ENCODE data around the gene COL23A1.

The COL23A1 gene

DNA sequence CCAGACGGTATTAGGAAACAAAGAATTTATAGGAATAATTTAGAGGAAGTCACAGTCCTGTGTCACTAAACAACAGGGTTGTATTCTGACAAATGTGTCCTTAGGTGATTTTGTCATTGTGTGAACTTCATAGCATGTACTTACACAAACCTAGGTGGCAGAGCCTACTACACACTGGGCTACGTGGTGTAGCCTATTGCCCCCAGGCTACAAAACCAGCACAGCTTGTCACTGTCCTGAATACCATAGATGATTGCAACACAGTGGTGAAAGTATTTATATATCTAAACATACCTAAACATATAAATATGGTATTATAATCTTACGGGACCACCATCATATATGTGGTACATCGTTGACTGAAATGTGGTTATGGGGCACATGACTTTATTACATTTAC, 69.3 kb downstream of the COL23A1 start:
- Mint-ChIP-seq H3K9me3 (no peaks in the 10 kb centered on the region), H3K27ac (no peak overlapping the region), H3K27me3 (ENCODE audit: low read depth) (no peaks in the 10 kb centered on the region), H3K36me3 (ENCODE audit: low read depth) (no peaks in the 10 kb centered on the region), H3K4me3 (no peak overlapping the region), H3K4me1 (ENCODE audit: low read depth) (no peaks in the 10 kb centered on the region)

DNA sequence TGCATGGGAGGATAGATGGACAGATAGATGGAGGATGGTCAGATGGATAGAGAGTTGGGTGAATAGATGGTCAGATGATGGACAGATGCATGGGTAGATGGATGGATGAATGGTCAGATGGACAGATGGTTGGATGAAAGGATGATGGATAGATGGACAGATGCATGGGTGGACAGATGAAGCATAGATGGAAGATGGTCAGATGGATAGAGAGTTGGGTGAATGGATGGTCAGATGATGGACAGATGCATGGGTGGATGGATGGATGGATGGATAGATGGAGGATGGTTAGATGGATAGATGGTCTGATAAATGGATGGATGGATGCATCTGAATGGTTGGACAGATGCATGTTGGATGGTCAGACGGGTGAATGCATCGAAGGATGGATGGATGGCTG, 70.4 kb downstream of the COL23A1 start:
- H3K9me3 Mint-ChIP-seq = no peaks in the 10 kb centered on the region

DNA sequence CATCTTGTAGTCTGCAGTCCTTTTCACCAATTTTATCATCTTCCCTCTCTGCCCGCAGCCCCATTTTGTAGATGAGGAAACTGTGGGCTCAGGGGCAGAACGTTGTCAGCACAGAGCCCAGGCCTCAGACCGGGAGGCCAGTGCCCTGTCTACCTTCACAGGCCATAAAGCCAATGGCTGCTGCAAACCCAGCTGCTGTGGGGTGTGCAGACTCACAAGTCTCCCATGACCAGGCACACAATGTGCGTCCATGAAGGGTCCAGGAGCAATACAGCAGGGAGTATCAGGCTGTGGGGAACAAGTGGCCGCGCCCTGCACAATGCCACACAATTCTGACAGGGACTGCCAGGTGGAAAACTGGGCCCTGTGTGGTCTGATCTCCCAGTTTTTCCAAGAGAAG, 71.0 kb downstream of the COL23A1 start:
- Mint-ChIP-seq H3K27me3 (ENCODE audit: low read depth) (no peaks in the 10 kb centered on the region), H3K36me3 (ENCODE audit: low read depth) (no peaks in the 10 kb centered on the region)

More for the DNA sequence above, 70.4 kb downstream of the COL23A1 start:
- Mint-ChIP-seq H3K36me3 (ENCODE audit: low read depth) (no peaks in the 10 kb centered on the region), H3K27me3 (ENCODE audit: low read depth) (no peaks in the 10 kb centered on the region), H3K4me1 (ENCODE audit: low read depth) (no peaks in the 10 kb centered on the region), H3K27ac (no peak overlapping the region), H3K4me3 (no peak overlapping the region)

DNA sequence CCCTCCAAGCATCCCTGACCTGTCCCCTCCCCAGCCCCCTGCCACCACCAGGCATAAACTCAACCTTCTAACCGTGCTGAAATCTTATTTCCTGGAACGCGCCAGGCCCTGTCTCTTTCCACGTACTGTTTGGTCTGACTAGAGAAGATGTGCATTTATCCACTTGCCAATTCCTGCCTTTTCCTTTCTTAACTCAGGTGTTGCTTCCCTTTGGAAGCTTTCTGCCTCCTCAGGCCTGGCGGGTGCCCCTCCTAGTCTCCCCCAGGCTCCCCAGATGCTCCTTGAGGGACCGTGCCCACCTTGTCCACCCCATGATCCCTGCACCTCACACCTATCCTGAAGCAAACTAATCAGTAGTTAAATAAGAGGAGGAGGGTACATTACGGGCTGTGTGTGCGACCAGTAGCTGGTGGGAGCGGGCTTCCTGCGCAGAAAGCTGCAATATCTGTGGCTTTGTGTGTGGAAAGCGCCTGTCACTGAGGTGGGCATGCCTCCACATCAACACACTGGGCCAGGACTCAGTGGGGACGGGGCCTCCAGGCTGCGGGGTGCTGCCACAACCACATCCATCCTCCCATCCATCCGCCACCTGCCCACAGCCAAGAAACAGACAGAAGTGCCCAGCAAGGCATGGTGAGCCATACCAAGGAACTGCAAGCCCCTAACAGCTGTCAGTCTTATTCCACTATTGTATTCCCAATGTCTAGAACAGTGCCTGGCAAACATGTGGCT, 73.5 kb downstream of the COL23A1 start:
- Mint-ChIP-seq H3K27ac (no peak overlapping the region), H3K4me1 (ENCODE audit: low read depth) (no peaks in the 10 kb centered on the region), H3K9me3 (no peaks in the 10 kb centered on the region), H3K4me3 (no peak overlapping the region), H3K36me3 (ENCODE audit: low read depth) (no peaks in the 10 kb centered on the region), H3K27me3 (ENCODE audit: low read depth) (no peaks in the 10 kb centered on the region)

More for the DNA sequence above, 71.0 kb downstream of the COL23A1 start:
- Mint-ChIP-seq H3K27ac (no peak overlapping the region), H3K4me3 (no peak overlapping the region), H3K9me3 (no peaks in the 10 kb centered on the region), H3K4me1 (ENCODE audit: low read depth) (no peaks in the 10 kb centered on the region)

DNA sequence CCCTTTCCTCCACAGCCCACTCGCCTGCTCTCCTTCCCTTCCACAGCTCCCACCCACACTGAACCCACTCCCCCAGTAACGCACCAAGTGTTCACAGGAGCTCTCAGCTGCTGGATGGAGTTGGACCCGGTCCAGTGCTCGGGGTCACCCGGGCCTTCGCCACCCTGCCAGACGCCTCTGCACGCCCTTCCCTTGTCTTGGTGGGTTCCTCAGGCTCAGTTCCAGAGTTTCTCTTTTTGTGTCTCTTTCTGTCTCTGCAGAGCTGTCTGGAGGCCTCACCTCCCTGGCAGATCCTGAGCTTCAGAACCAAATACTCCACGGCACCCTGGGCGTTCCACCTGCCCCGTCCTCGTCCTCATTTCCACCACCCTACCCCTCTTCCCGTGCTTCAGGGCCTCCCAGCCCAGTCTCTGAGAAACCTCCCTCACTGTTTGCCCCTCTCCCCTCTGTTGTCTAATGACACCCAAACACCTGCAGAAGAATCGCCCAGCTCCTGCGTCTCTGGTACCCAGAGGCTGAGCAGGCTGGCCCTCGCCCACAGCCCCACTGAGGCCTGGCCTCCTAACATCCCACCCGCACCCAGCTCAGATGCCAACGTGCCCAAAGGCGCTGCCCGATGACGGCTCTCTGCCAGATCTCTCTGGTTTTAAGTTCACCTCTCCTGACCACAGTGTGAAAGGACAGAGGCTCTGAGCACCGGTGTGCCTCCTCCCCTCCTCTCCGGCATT, 74.3 kb downstream of the COL23A1 start:
- Mint-ChIP-seq H3K9me3 (no peaks in the 10 kb centered on the region), H3K36me3 (ENCODE audit: low read depth) (no peaks in the 10 kb centered on the region), H3K27me3 (ENCODE audit: low read depth) (no peaks in the 10 kb centered on the region), H3K27ac (no peak overlapping the region), H3K4me1 (ENCODE audit: low read depth) (no peaks in the 10 kb centered on the region), H3K4me3 (no peak overlapping the region)

DNA sequence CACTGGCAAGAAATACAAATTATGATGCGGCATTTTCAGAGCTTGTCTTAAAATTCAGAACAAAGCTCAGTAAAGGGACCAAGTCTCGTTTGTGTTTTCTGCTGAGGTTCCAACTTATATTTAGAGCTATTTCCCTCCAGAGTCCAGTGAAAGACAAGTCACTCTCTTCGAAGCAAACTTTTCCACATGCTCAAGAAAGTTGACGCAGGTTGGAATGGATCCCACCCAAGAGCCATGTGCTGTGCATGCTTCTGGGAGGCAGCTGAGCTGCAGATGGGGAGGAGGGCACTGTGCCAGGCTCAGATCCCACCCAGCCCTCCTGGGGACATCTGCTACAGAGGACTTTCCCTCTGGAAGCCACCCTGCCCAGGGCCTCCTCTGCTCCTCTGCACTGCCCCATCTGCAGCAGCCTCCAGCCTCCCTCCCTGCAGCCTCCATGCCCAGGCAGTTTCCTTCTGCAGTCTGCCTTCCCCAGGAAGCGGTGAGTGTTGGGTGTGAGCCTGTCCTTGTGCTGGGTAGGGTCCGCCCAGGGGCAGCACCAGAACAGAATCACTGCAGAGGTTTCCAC, 75.3 kb downstream of the COL23A1 start:
- Mint-ChIP-seq H3K4me1 (ENCODE audit: low read depth) (no peaks in the 10 kb centered on the region), H3K36me3 (ENCODE audit: low read depth) (no peaks in the 10 kb centered on the region), H3K27ac (no peak overlapping the region), H3K4me3 (no peak overlapping the region), H3K9me3 (no peaks in the 10 kb centered on the region), H3K27me3 (ENCODE audit: low read depth) (no peaks in the 10 kb centered on the region)

DNA sequence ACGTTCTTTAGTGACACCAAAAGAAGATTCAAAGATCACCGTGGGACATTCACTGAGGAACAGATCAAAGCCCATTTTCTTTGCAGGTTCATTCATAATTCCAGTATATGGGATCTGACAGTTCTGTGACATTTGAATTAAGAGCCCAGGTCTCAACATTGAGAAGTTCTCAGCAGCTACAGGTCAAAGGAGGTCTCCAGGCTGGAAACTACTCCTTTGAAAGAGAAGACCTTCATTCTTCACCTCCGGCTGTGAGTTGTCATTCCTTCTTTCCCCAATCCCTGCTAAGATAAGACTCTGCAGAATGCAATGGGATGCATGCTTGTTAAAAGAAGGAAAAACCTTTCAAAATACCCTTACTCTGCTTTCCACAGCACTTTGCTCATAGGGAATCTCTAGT, 79.0 kb downstream of the COL23A1 start:
- H3K9me3 Mint-ChIP-seq = no peaks in the 10 kb centered on the region
- no peaks in the 10 kb centered on the region for H3K4me1 Mint-ChIP-seq (ENCODE audit: low read depth)
- no peak overlapping the region for H3K27ac Mint-ChIP-seq
- no peak overlapping the region for H3K4me3 Mint-ChIP-seq
- no peaks in the 10 kb centered on the region for H3K36me3 Mint-ChIP-seq (ENCODE audit: low read depth)
- no peaks in the 10 kb centered on the region for H3K27me3 Mint-ChIP-seq (ENCODE audit: low read depth)

DNA sequence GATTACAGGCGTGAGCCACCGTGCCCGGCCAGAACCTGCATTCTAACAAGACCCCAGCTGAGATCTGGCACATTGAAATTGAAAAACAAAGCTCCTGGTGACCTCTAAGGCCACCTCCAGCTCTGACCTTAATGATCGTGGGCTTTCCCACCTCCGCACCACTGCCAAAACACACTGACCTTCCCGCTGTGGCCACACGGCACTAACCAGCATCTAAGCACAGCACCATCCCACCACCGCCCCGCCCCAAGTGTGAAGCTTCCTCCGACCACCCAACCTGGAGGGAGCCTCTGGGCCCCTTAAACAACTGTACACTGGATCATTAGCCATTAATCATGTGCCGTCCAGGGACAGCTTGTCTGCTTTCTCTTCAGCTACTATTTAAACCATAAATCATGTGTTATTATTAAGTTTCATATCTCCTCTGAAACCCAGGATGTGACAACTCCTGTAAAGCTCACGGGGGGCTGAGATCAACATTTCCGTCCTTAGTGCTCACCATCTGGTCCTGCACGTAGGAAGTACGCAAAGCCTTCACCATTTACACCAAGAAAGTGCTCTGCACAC, 80.6 kb downstream of the COL23A1 start:
- H3K4me3 Mint-ChIP-seq = no peak overlapping the region
- no peak overlapping the region for H3K27ac Mint-ChIP-seq
- no peaks in the 10 kb centered on the region for H3K4me1 Mint-ChIP-seq (ENCODE audit: low read depth)
- no peaks in the 10 kb centered on the region for H3K36me3 Mint-ChIP-seq (ENCODE audit: low read depth)
- H3K27me3 Mint-ChIP-seq (ENCODE audit: low read depth) = no peaks in the 10 kb centered on the region
- no peaks in the 10 kb centered on the region for H3K9me3 Mint-ChIP-seq

DNA sequence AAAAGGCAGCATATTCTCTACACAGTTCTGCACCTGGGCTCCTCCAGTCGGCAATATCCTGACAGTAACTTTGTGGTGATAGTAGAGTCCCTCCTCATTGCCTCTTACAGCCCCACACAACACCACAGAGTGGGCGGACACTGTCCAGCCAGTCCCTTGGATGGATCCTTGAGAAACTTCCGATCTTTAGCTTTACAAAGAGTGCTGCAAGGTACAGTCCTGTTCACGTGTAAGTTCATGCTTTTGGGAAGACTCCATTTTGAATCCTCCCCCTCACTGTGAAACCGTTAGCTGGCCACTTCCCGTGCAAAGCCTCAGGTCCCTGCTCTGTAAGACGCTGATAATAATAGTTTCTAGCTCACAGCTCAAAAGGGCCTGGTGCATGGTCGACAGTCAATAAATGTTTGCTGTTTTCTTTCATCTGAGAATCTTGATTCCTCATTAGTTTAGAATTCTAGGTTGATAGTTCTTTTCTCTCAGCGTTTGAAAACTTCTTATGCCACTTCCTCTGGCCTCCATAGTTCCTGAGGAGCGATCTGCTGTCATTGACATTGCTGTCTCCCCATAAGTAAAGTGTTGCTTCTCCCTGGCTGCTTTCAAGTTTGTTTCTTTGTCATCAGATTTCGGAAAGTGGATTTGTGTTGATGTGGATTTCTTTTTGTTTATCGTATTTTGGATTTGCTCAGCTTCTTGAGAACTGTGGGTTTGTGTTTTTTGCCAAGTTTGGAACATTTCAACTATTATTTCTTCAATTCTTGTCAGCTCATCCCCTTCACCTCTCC, 82.9 kb downstream of the COL23A1 start:
- Mint-ChIP-seq H3K4me3 (no peak overlapping the region), H3K27ac (no peak overlapping the region), H3K27me3 (ENCODE audit: low read depth) (no peaks in the 10 kb centered on the region), H3K36me3 (ENCODE audit: low read depth) (no peaks in the 10 kb centered on the region), H3K4me1 (ENCODE audit: low read depth) (no peaks in the 10 kb centered on the region), H3K9me3 (no peaks in the 10 kb centered on the region)

DNA sequence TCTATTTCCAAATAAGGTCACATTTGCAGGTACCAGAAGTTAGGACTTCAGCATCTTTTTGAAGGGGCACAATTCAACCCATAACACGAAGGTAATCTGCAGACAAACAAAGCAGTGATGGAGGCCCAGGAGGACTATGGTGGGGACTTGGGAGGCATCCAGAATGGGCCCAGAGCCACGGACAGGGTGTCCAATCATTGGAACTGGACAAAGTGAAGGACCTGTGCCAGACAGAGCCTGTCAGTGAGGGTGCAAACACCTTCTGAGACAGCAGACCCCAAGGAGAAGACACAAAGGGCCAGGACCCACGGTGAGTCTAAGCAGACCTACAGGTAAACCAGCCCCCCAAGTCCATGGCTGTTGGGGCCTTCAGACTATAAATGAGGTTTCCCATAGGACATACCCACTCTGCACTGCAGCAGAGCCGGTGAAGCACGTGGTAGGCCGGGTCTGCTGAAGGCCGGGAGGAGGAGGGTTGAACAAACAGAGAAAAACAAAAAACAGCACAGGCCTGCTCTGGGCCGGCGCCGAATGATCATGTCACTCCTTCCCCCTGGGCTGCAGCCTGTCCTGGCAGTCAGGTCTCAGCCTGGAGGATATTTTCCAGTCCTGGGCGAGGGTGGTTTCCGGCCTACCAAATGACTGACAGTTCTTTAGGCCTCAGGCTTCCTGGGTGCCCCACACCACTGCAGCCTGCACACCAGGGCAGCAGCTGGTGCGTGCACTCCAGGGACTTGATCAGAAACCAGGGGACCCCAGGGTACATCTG, 84.4 kb downstream of the COL23A1 start:
- Mint-ChIP-seq H3K4me1 (ENCODE audit: low read depth) (no peaks in the 10 kb centered on the region), H3K4me3 (no peak overlapping the region), H3K36me3 (ENCODE audit: low read depth) (no peaks in the 10 kb centered on the region), H3K9me3 (no peaks in the 10 kb centered on the region), H3K27me3 (ENCODE audit: low read depth) (no peaks in the 10 kb centered on the region), H3K27ac (no peak overlapping the region)

DNA sequence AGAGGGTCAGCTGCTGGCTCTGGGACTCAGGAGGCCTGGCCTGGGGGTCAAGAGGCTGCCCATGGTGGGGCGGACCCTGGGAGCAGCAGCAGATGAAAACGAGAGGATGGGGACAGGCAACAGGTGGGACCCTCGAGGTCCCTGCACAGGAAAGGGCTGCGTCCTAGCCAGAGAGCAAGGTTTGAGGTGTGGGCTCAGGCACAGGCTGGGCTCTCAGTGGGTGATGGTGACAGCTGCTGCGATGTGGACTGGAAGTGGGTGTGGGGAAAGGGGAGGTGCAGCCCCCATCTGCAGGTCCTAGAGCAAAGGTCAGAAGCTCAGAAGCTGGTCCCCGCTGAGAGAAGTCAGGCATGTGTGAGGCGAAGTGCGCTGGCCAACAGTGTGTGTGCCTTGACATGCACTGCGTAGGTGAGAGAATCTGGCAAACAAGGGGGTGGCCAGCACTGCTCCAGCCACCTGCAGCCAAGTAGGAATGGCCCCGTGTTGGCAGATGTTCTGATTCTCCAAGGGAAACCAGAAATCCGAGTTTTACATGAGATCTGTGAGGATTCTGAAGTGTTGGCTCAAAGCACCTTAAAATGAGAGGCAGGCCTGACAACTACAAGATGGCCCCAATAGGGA, 85.7 kb downstream of the COL23A1 start:
- Mint-ChIP-seq H3K27me3 (ENCODE audit: low read depth) (no peaks in the 10 kb centered on the region), H3K4me1 (ENCODE audit: low read depth) (no peaks in the 10 kb centered on the region)

DNA sequence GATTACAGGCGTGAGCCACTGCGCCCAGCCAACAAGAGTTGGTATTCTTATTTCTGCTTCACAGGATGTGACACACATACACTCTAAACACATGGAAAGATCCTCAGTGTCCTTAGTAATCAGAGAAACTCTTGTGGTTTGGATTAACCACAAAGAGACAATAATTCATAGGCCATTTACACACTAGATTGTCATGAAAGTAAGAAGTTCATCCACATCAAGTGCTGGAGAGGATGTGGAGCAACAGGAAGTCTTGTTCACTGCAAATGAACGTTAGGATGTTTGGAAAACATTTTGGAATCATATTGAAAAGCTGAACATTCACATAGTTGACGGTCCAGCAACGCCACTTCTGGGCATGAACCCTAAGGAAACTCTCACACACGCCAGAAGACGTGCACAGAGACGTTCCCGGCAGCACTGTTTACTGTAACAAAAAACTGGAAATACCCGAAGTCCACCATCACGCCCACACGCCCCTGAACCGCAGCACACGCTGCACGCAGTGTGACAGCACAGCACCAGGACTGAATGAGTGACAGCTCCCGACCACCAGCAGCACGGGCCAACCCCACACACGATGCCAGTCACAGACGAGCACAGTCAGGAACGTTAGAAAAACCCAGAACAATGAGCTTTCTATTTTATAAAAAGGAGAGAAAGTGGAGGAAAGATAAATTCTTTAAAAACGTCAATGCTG, 87.6 kb downstream of the COL23A1 start:
- Mint-ChIP-seq H3K27ac (no peak overlapping the region), H3K4me1 (ENCODE audit: low read depth) (no peaks in the 10 kb centered on the region), H3K27me3 (ENCODE audit: low read depth) (no peaks in the 10 kb centered on the region), H3K36me3 (ENCODE audit: low read depth) (no peaks in the 10 kb centered on the region), H3K9me3 (no peaks in the 10 kb centered on the region), H3K4me3 (no peak overlapping the region)

More for the DNA sequence above, 85.7 kb downstream of the COL23A1 start:
- Mint-ChIP-seq H3K36me3 (ENCODE audit: low read depth) (no peaks in the 10 kb centered on the region), H3K9me3 (no peaks in the 10 kb centered on the region), H3K4me3 (no peak overlapping the region), H3K27ac (no peak overlapping the region)

DNA sequence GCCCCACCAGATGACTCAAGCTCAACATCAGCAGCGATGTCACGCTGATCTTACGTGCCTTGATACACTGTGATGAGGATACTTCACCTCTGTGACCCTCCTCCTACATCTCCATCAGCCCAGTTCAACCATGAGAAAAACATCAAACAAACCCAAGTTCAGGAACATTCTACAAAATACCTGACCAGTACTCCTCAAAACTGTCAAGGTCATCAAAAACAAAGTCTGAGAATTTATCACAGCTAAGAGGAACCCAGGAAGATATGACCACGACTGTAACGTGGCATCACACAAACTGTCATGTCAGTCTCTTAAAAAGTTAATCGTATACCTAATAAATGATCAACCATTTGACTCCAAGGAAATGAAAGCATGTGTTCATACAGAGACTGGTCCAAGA, 90.8 kb downstream of the COL23A1 start:
- Mint-ChIP-seq H3K27me3 (ENCODE audit: low read depth) (peaks cover 4% of the 10 kb centered on the region), H3K4me1 (ENCODE audit: low read depth) (no peaks in the 10 kb centered on the region), H3K4me3 (no peak overlapping the region), H3K9me3 (no peaks in the 10 kb centered on the region), H3K27ac (no peak overlapping the region), H3K36me3 (ENCODE audit: low read depth) (no peaks in the 10 kb centered on the region)
